GM19035 (cell line): Measurements from ENCODE around the gene YAP1.
"Not testable (repeated sequence)": the region's sequence is repeated elsewhere in the genome, so short reads cannot be mapped to it uniquely, and the experiment has no call there.

Experiments used
- ATAC-seq: cut with Tn5 transposase; IDR thresholded peaks from one replicate; pipeline ENCODE4 v1.9.1; 2021; ENCODE audit not compliant: unreplicated experiment

YAP1 gene

GRCh38 chr11:102196816-102197215, 86.6 kb downstream of the YAP1 start:
- no peak for ATAC-seq

- no peak for ATAC-seq
These were observed 87.5 kb downstream of the YAP1 start for GRCh38 chr11:102197670-102198139.

DNA sequence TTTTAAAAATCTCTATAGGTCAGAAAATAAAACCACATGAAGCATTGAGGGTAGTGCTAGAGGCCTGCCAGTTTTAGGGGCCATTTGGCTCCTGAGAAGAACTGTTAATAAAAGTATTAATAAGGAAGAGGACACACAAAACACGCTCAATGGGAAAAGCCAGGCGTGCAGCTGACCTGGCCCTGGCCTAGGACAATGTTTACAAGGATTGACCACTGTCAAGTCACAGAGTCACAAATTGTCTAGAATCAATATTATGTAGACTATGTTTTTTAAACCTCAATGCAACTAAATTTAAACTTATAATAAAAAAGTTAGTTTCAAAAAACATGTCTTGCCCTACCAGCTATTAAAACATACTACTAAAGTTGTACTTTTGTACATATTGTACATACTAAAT, 89.4 kb downstream of the YAP1 start:
- no peak for ATAC-seq

GRCh38 chr11:102200325-102200724, 90.1 kb downstream of the YAP1 start:
- not testable (repeated sequence) for ATAC-seq

DNA sequence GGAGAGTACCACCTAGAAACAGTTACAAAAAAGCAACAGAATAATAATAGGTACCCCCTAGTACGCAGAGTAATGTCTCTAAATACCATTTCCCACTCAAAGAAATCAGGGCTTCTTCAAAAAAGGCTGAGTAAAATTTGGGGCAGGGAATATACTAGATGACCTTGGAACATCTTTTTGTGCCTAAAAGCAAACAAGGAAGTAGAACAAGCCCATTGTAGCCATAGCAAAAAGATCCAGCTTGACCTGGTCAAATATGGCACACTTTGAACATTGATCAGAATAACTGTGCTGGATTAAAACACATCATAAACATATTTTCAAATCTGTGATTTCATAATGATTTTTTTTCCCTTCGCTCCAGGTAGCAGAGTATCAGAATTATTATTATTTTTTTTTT, 91.5 kb downstream of the YAP1 start:
- ATAC-seq = no peak

- no peak for ATAC-seq
These were observed 92.7 kb downstream of the YAP1 start for GRCh38 chr11:102202972-102203371.

- ATAC-seq = no peak
These were observed 93.9 kb downstream of the YAP1 start for GRCh38 chr11:102204174-102204573.

DNA sequence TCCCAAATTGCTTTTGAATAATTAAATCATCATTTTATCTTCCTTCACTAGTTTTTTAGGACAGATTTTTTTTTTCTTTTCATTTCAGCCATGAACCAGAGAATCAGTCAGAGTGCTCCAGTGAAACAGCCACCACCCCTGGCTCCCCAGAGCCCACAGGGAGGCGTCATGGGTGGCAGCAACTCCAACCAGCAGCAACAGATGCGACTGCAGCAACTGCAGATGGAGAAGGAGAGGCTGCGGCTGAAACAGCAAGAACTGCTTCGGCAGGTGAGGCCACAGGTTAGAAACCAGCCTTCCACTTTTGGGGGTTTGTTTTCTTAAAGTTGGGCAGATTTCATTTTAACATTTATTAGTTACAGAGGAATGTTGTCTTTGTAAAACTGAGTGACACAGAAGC, 95.6 kb downstream of the YAP1 start:
- no peak for ATAC-seq

DNA sequence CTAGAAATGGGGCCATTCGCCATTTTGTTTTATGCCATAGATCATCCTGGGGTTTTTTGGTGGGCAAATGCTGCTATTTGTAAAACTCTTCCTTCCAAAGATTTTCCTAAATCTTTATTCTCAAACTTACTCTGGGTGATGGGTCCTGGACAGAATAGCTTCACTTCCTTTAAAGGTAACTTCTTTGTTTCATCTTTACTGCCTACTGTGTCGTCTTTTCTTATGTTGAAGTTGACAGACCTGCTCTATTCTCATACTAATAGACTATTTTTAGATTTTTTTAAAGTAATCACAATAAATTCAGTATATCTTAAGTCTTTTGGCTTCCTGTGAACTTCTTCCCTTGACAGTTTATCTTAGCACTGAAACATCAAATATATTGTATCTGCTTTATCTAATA, 98.6 kb downstream of the YAP1 start:
- no peak for ATAC-seq

DNA sequence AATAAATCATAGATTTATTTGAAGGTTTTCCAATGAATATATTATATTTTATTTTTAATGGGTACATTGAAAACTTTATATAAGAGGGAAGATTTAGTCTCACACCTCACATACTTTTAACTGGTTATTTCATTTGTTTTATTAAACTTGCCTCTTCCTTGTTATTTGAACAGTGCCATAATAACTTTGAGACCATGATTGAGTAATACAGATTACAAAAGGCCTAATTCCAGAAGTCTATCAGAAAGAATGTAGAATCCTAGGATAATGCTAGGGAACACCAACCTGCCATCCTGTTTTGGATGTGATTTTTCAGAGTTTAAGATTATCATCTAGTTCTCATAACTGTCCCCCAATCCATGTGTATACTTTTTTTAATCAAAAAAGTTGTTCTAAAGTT, 104.4 kb downstream of the YAP1 start:
- ATAC-seq = no peak

DNA sequence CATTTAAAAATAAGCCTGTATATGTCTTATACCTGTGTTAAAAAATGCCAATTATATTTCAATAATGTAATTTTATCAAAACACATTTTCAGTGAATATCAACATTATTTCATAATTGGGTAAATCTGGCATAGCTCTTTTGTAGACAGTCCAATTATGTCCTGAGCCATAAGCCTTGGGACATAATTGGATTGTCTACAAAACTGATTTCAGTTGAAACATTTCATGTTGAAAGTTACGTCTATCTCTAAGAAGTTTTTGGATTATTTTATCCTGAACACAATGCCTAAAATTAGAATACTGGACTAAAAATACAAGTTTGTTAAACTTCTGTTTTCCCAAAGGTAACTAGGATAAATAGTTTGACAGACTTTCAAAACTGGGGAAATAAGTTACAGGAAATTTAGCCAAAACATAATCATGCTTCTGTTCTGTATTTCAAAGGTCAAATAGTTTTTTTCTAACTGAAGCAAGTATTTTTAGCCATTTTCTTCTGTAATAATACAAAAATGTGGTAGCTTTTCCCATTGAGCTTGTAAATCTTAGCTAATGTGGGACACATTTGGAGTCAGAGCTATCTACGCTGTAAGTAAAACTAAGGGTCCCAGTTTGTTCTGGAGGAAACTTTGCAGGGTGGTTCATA, 106.3 kb downstream of the YAP1 start:
- no peak for ATAC-seq

GRCh38 chr11:102220728-102221467, 110.7 kb downstream of the YAP1 start:
- ATAC-seq = no peak

DNA sequence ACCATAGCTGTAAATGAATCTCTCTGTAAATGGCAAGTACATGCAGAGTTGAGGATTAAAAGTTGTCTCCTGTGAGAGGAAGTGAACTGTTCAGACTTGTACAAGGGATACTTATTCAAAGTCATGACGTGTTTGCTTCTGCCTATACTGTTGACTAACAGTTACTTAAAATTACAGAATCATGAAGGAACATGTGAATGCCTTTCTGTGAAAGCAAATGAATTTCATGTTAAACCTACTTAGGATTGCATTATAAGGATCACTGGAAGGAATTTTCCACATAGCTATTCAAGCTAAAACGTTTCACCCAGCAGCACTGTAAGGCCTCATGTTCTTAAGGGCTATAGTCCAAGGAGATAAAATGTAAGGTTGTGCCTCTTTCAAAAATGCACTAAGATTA, 113.6 kb downstream of the YAP1 start:
- no peak for ATAC-seq

- no peak for ATAC-seq
These were observed 115.7 kb downstream of the YAP1 start for GRCh38 chr11:102225689-102226568.

GRCh38 chr11:102226702-102227490, 116.6 kb downstream of the YAP1 start:
- no peak for ATAC-seq

DNA sequence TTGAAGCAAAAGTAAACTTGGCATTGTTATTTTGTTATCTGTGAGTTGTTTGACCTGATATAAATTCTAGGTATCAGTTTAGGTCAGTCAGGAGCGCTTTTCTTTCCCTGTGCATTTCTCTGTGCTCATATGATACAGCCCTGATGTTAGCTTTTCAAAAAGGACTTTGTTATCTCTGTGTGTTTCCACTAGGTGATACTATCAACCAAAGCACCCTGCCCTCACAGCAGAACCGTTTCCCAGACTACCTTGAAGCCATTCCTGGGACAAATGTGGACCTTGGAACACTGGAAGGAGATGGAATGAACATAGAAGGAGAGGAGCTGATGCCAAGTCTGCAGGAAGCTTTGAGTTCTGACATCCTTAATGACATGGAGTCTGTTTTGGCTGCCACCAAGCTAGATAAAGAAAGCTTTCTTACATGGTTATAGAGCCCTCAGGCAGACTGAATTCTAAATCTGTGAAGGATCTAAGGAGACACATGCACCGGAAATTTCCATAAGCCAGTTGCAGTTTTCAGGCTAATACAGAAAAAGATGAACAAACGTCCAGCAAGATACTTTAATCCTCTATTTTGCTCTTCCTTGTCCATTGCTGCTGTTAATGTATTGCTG, 119.4 kb downstream of the YAP1 start:
- no peak for ATAC-seq

DNA sequence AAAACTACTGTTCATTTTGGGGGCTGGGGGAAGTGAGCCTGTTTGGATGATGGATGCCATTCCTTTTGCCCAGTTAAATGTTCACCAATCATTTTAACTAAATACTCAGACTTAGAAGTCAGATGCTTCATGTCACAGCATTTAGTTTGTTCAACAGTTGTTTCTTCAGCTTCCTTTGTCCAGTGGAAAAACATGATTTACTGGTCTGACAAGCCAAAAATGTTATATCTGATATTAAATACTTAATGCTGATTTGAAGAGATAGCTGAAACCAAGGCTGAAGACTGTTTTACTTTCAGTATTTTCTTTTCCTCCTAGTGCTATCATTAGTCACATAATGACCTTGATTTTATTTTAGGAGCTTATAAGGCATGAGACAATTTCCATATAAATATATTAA, 119.9 kb downstream of the YAP1 start:
- no peak for ATAC-seq

DNA sequence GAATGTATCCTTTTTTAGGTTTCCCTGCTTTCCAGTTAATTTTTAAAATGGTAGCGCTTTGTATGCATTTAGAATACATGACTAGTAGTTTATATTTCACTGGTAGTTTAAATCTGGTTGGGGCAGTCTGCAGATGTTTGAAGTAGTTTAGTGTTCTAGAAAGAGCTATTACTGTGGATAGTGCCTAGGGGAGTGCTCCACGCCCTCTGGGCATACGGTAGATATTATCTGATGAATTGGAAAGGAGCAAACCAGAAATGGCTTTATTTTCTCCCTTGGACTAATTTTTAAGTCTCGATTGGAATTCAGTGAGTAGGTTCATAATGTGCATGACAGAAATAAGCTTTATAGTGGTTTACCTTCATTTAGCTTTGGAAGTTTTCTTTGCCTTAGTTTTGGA, 120.7 kb downstream of the YAP1 start:
- ATAC-seq = no peak

DNA sequence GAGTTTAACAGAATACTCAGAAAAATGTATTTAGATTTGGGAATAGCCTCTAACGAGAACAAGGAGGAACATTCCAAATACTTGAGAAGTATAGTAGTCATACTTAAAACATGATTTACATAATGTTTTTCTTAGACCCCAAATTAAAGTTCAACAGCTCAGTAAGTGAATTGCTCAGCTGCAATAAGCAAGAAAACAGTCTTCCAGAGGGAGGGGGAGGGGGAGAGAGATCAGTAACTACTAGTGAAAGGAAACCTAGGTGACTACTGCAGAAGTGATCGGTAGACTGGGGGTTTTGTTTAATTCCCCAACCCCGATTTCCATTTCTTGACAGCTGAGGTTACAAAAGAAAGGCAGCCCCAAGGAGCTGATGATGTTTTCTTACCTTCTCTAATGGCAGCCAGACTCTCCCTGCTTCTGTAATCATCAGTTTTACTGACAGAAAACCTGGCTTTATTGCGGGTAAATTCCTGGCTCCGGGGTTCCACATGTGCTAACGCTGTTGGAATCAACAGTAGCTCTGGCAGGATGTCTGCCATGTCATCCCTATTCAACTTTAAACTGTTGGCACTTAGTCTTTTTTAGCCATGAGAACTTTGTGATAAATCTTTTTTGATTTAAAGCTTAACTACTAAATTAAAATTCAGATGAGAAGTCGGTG, 124.7 kb downstream of the YAP1 start:
- ATAC-seq = no peak
